Measurements from ENCODE around the gene TSHZ3.

The TSHZ3 gene

GRCh38 chr19:31338069-31338776 lies 11.0 kb downstream of the TSHZ3 start:
- in situ Hi-C loops (cut with MboI; ENCODE audit: low pct_unique_long_range_greater_than_20kb, low sequenced_read_pairs, unreplicated experiment): no loop called here
- TF ChIP-seq CTCF (IDR thresholded peaks at IDR 0.05; ENCODE audit: extremely low read depth, insufficient read depth, missing control alignments): no peak
- no peak for DNase-seq (ENCODE audit: low spot score)

GRCh38 chr19:31337008-31337914 lies 12.0 kb downstream of the TSHZ3 start:
- in situ Hi-C loops (cut with MboI; ENCODE audit: low pct_unique_long_range_greater_than_20kb, low sequenced_read_pairs, unreplicated experiment): no loop called here
- no peak for DNase-seq (ENCODE audit: low spot score)
- TF ChIP-seq CTCF (IDR thresholded peaks at IDR 0.05; ENCODE audit: extremely low read depth, insufficient read depth, missing control alignments): no peak

- DNase-seq (ENCODE audit: low spot score): no peak
- TF ChIP-seq CTCF (IDR thresholded peaks at IDR 0.05; ENCODE audit: extremely low read depth, insufficient read depth, missing control alignments): no peak
- in situ Hi-C loops (cut with MboI; ENCODE audit: low pct_unique_long_range_greater_than_20kb, low sequenced_read_pairs, unreplicated experiment): no loop called here
These were observed 13.5 kb downstream of the TSHZ3 start for GRCh38 chr19:31335716-31336115.

- in situ Hi-C loops (cut with MboI; ENCODE audit: low pct_unique_long_range_greater_than_20kb, low sequenced_read_pairs, unreplicated experiment): no loop called here
- TF ChIP-seq CTCF (IDR thresholded peaks at IDR 0.05; ENCODE audit: extremely low read depth, insufficient read depth, missing control alignments): no peak
- no peak for DNase-seq (ENCODE audit: low spot score)
These were observed 14.2 kb downstream of the TSHZ3 start for GRCh38 chr19:31334849-31335624.

- TF ChIP-seq CTCF (IDR thresholded peaks at IDR 0.05; ENCODE audit: extremely low read depth, insufficient read depth, missing control alignments): no peak
- DNase-seq (ENCODE audit: low spot score): no peak
- in situ Hi-C loops (cut with MboI; ENCODE audit: low pct_unique_long_range_greater_than_20kb, low sequenced_read_pairs, unreplicated experiment): no loop called here
These were observed 15.0 kb downstream of the TSHZ3 start for GRCh38 chr19:31334101-31334848.

- no peak for DNase-seq (ENCODE audit: low spot score)
- no peak for TF ChIP-seq CTCF (IDR thresholded peaks at IDR 0.05; ENCODE audit: extremely low read depth, insufficient read depth, missing control alignments)
- in situ Hi-C loops (cut with MboI; ENCODE audit: low pct_unique_long_range_greater_than_20kb, low sequenced_read_pairs, unreplicated experiment): no loop called here
These were observed 17.1 kb downstream of the TSHZ3 start for GRCh38 chr19:31332096-31332495.
